ENCODE results near the gene PLEKHH2. TPM values are rescaled to one million over a fixed set of nuclear protein-coding genes. Genes with fewer than 3 reads are reported as not detected.
A peak's percentile ranks its signal among the peaks of the same experiment; 100 is the strongest.

The PLEKHH2 gene
- total and polyA plus RNA-seq, 2 of the 13 experiments (the other 11 are each of a cell fraction or from before 2014, with no cell fraction given), result 1.1 to 3.0 TPM

DNA sequence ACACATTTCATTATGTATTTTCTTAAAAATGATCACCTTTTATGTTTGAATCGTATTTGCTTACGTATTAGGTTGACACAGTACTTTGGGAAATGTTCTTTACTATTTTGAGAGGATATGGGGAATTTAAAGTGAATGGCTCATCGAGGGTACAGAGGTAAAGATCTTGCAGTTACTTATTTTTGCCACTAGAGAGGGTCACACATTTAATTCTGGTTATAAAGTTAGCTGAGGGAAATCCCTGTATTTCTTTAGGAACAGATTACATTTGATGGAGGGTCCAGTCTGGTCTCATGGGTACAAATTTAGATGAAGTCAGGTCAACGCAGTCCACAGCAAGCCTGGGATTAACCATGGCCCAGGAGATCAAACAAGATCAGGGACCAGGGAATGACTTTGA, 161.2 kb downstream of the PLEKHH2 start (continued):
- TF ChIP-seq, protein P1, sequence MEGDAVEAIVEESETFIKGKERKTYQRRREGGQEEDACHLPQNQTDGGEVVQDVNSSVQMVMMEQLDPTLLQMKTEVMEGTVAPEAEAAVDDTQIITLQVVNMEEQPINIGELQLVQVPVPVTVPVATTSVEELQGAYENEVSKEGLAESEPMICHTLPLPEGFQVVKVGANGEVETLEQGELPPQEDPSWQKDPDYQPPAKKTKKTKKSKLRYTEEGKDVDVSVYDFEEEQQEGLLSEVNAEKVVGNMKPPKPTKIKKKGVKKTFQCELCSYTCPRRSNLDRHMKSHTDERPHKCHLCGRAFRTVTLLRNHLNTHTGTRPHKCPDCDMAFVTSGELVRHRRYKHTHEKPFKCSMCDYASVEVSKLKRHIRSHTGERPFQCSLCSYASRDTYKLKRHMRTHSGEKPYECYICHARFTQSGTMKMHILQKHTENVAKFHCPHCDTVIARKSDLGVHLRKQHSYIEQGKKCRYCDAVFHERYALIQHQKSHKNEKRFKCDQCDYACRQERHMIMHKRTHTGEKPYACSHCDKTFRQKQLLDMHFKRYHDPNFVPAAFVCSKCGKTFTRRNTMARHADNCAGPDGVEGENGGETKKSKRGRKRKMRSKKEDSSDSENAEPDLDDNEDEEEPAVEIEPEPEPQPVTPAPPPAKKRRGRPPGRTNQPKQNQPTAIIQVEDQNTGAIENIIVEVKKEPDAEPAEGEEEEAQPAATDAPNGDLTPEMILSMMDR (CRISPR knock-in tag; IDR thresholded peaks at IDR 0.05), result peak; percentile 68
- TF ChIP-seq FOXO1 (CRISPR knock-in tag; IDR thresholded peaks at IDR 0.05) (no peak), ELF3 (CRISPR knock-in tag; IDR thresholded peaks at IDR 0.05) (no peak), MEIS2 (CRISPR knock-in tag; IDR thresholded peaks at IDR 0.05) (no peak), KAT2B (IDR thresholded peaks at IDR 0.05; ENCODE audit: borderline replicate concordance, low read depth, low read length) (no peak)
- TF ChIP-seq, protein P2, sequence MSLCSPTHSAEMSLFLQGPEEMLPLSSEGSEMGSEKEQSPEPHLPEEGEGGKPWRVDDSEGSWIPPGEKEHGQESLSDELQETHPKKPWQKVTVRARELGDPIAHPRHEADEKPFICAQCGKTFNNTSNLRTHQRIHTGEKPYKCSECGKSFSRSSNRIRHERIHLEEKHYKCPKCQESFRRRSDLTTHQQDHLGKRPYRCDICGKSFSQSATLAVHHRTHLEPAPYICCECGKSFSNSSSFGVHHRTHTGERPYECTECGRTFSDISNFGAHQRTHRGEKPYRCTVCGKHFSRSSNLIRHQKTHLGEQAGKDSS (CRISPR knock-in tag; IDR thresholded peaks at IDR 0.05; ENCODE audit: borderline replicate concordance, low read depth), result no peak

DNA sequence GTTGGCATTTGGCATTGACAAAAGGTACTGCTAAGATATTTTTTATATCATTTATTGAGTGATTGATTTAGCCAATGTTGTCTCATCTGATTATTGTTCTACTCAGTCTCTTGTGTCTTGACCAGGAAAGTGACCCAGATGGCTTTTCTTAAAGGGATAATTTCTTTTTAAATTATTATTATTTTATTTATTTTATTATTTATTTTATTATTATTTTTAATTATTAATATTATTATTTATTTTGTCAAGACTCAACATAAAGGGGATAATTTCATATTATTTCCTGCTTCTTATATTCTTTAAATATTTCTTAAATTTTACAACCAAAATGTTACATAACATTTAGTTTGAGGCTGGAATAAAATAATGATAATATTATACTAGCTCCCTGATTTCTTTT, 163.8 kb downstream of the PLEKHH2 start:
- H3K4me3 ChIP-seq (replicated peaks in 1 of 3; ENCODE audit: insufficient read depth in 1 of 3, low read depth in 2 of 3, low read length in 3 of 3), result no peak overlapping the region
- no peak overlapping the region for H3K27ac ChIP-seq (ENCODE audit: extremely low read length, insufficient read depth, low read length)
- no peak for DNase-seq (ENCODE audit: low spot score)
- no peaks in the 10 kb centered on the region for H4K20me1 ChIP-seq (ENCODE audit: insufficient read depth, low read length)
- no peak for ATAC-seq
- H3K4me2 ChIP-seq (ENCODE audit: low read depth, low read length), result no peak overlapping the region
- no peak overlapping the region for H3K9ac ChIP-seq (ENCODE audit: insufficient read depth, low read depth, low read length)
- POLR2A ChIA-PET, result interaction anchor here (1.0 kb wide), 1 partner anchor 205 kb away, joined by 3 read pairs; the partner anchor contains the start of gene THADA
- H3K4me1 ChIP-seq (ENCODE audit: insufficient read depth, low read length), result peaks cover 43% of the 10 kb centered on the region
- FAIRE-seq, result no peak
- no peak overlapping the region for H2AFZ ChIP-seq (ENCODE audit: low read length)
- no peaks in the 10 kb centered on the region for H3K9me3 ChIP-seq (ENCODE audit: low read length)
- CTCF ChIA-PET (ENCODE audit: low intra/inter-chr PET ratio, low total read pairs), result no interaction called here
- in situ Hi-C loops (cut with HindIII; ENCODE audit: extremely low pct_ligation_motif_present, low pct_unique_long_range_greater_than_20kb), result no loop called here
- H3K36me3 ChIP-seq (replicated peaks in 1 of 2; ENCODE audit: control insufficient read depth in 1 of 2, insufficient read depth in 2 of 2, low read length in 2 of 2), result no peaks in the 10 kb centered on the region
- TF ChIP-seq NR2F1 (CRISPR knock-in tag; IDR thresholded peaks at IDR 0.05) (no peak), KLF16 (CRISPR knock-in tag; IDR thresholded peaks at IDR 0.05) (no peak), XBP1 (CRISPR knock-in tag; IDR thresholded peaks at IDR 0.05) (no peak), ZNF446 (CRISPR knock-in tag; IDR thresholded peaks at IDR 0.05) (no peak), POLR2A (IDR thresholded peaks at IDR 0.05; ENCODE audit: insufficient read depth in 1 of 2, low read depth in 2 of 2, low read length in 2 of 2) (no peak), MED1 (CRISPR knock-in tag; IDR thresholded peaks at IDR 0.05) (no peak), NFKBIZ (CRISPR knock-in tag; IDR thresholded peaks at IDR 0.05) (no peak), SNAI1 (CRISPR knock-in tag; IDR thresholded peaks at IDR 0.05; ENCODE audit: borderline replicate concordance) (no peak), TGIF2 (CRISPR knock-in tag; IDR thresholded peaks at IDR 0.05) (no peak), SP1 (IDR thresholded peaks at IDR 0.05) (no peak), SP1 (CRISPR knock-in tag; IDR thresholded peaks at IDR 0.05) (no peak), CBX1 (IDR thresholded peaks at IDR 0.05; ENCODE audit: low read depth) (no peak)
- TF ChIP-seq, protein P3, sequence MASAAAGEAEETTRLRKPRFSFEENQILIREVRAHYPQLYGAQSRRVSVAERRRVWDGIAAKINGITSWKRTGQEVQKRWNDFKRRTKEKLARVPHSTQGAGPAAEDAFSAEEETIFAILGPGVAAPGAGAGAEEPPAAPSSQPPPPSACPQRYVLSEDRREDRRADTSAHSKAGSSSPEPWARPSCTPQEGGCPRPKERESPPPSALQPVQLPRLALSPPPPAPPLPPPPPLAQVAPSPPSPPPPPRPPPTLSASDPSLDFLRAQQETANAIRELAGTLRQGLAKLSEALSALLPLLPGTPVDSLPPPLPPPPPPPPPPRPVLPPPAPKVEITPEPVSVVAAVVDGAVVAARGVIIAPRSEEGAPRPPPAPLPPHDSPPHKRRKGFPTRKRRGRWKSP (CRISPR knock-in tag; IDR thresholded peaks at IDR 0.05), result no peak
- TF ChIP-seq, protein P4, sequence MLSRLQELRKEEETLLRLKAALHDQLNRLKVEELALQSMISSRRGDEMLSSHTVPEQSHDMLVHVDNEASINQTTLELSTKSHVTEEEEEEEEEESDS (CRISPR knock-in tag; IDR thresholded peaks at IDR 0.05; ENCODE audit: borderline replicate concordance), result no peak
- BruUV-seq (replicated peaks), result no TSS peak
- intact Hi-C loops (cut with micrococcal nuclease; ENCODE audit: unreplicated experiment), result no loop called here
- H3K79me2 ChIP-seq (ENCODE audit: insufficient read depth, low read length), result no peaks in the 10 kb centered on the region
- H3K27me3 ChIP-seq (ENCODE audit: control insufficient read depth in 1 of 2, insufficient read depth in 2 of 2, low read length in 2 of 2), result no peaks in the 10 kb centered on the region
